ENCODE data around the gene HYAL1.

- TF ChIP-seq ZNF274 (IDR thresholded peaks at IDR 0.05; ENCODE audit: low read depth, low read length), result no peak
- TF ChIP-seq YY1 (IDR thresholded peaks at IDR 0.05; ENCODE audit: insufficient read depth, insufficient read length), result no peak
These were observed 21.7 kb upstream of the HYAL1 start for GRCh38 chr3:50325113-50325480.

Measured in NT2/D1 (cell line).